Measurements from ENCODE around the gene ACTG1. TPM values are rescaled to one million over a fixed set of nuclear protein-coding genes. Genes with fewer than 3 reads are reported as not detected.

Gene ACTG1
- 2,748 TPM for polyA plus RNA-seq (2013, experiment 1 of 2)
- polyA plus RNA-seq (2013, experiment 2 of 2), result 2,271 TPM

DNA sequence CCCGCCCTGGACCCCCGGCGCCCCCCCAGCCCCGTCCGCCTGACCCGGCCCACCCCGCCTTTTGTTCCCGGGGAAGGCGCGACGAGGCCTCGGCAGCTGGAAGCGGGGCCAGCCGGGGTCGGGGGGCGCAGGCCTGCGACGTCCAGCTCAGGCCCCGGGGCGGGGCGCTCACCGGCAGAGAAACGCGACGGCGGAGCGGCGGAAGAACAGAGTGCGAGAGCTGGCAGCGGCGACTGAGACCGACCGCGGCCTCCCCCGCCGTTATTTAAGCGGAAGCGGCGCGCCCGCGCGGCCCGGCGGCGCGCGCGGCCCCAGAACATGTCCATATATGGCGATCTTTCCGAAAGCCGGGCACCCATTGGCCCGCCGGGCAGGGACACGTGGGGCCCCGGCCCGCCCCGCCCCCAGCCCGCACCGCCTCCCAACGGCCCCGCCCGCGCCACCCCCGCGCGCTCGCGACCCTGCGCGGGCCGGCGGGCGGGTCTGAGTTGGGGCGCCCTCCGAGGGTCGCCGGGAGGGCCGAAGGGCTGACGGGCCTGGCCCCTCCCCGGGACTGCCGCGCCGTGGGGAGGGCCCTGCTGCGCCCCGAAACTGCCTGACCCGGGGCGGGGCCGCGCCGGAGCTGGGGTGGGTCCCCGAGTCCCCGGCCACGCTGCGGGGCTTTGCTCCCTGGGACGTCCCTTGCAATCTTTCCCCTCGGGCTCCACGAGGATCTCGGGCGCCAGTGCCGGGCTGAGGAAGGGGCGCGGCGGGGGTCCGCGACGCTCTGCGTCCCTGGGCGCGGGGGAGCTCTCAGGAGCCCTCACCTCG is at the start of gene ACTG1:
Gene ACTG1 (minus strand): TSS at position 238 of the 810 bp plus-strand sequence. CDS start 445 bp downstream, outside the sequence.
- Histone ChIP-seq H3K4me3 (ENCODE audit: extremely low read depth, insufficient read depth, low read length, poor library complexity, severe bottlenecking) (peak within 1 kb of the TSS; percentile 84), H3K27ac (ENCODE audit: low read depth, low read length, severe bottlenecking) (peak within 1 kb of the TSS; percentile 92), H3K4me1 (ENCODE audit: control insufficient read depth, insufficient read depth, low read length, poor library complexity, severe bottlenecking) (peaks cover 26% of the 10 kb centered on the region), H3K36me3 (ENCODE audit: control insufficient read depth, insufficient read depth, low read length) (peaks cover 39% of the 10 kb centered on the region), H3K9me3 (ENCODE audit: control insufficient read depth, low read length) (no peaks in the 10 kb centered on the region)
- WGBS, 2 experiments (ENCODE audit: insufficient coverage in 2 of 2), result 0% methylated on average over 72 to 76 of the region's 111 CpGs

DNA sequence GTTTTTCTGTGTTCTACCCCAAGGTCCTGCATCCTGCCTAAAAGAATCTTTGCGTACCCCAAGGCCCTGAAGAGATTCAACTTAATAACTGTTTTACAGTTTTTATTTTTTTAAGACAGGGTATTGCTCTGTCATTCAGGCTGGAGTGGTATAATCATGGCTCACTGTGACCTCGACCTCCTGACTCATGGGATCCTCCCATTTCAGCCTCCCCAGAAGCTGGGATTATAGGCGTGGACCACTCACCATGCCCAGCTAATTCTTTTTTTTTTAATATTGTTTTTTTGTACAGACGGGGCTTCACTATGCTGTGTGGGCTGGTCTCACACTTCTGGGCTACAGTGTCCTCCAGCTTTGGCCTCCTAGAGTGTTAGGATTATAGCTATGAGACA is 48.9 kb upstream of the ACTG1 start:
- Histone ChIP-seq H3K36me3 (ENCODE audit: control insufficient read depth, insufficient read depth, low read length) (peaks cover 92% of the 10 kb centered on the region), H3K4me1 (ENCODE audit: control insufficient read depth, insufficient read depth, low read length, poor library complexity, severe bottlenecking) (peaks cover 46% of the 10 kb centered on the region), H3K27ac (ENCODE audit: low read depth, low read length, severe bottlenecking) (no peak overlapping the region), H3K4me3 (ENCODE audit: extremely low read depth, insufficient read depth, low read length, poor library complexity, severe bottlenecking) (no peak overlapping the region), H3K9me3 (ENCODE audit: control insufficient read depth, low read length) (no peaks in the 10 kb centered on the region)
- WGBS, 2 experiments (ENCODE audit: insufficient coverage in 2 of 2), result no CpG with 5 or more reads among the region's 4 CpGs

DNA sequence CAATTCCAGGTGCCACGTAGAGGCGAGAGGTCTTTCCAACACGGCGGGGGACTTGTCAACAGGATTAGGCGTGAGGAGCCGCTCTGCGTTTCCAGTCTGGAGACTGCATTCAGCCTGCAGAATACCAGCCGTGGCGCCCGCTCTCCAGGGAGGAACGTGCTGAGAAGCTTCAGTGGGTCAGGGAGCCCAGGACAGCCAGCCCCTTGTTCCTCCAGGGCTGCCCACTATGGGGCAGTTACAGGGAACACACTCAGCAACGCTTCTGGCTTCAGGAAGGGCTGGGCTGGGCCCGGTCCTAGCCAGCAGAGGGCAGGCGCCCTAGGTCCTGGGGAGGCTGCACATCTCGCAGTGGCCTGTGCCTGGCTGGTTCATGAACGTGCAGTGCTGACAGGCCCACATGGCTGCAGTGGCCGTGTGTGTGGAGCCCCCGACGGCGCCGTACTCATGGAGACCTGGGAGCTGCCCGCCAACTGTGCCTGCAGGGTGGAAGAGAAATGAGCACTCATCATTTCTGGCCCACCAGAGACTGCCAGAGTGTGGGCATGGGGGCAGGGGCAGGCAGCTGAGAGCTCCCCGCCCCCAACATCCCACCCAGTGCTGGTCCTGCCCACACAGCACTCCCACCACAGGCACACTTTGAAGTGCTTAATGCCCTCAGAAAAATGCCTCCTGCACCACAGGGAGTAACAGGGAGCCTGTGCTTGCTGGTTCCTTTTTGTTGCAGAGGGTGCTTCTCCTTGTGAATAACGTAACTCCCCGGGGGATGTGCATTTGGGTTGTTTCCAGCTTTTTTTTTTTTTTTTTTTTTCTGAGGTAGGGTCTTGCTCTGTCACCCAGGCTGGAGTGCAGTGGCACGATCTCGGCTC is 46.6 kb upstream of the ACTG1 start:
- H3K4me3 ChIP-seq (ENCODE audit: extremely low read depth, insufficient read depth, low read length, poor library complexity, severe bottlenecking), result no peak overlapping the region
- no peaks in the 10 kb centered on the region for H3K9me3 ChIP-seq (ENCODE audit: control insufficient read depth, low read length)
- no peak overlapping the region for H3K27ac ChIP-seq (ENCODE audit: low read depth, low read length, severe bottlenecking)
- peaks cover 76% of the 10 kb centered on the region for H3K36me3 ChIP-seq (ENCODE audit: control insufficient read depth, insufficient read depth, low read length)
- 80 to 85% methylated on average over 21 to 25 of the region's 27 CpGs for WGBS, 2 experiments (ENCODE audit: insufficient coverage in 2 of 2)
- peaks cover 30% of the 10 kb centered on the region for H3K4me1 ChIP-seq (ENCODE audit: control insufficient read depth, insufficient read depth, low read length, poor library complexity, severe bottlenecking)

DNA sequence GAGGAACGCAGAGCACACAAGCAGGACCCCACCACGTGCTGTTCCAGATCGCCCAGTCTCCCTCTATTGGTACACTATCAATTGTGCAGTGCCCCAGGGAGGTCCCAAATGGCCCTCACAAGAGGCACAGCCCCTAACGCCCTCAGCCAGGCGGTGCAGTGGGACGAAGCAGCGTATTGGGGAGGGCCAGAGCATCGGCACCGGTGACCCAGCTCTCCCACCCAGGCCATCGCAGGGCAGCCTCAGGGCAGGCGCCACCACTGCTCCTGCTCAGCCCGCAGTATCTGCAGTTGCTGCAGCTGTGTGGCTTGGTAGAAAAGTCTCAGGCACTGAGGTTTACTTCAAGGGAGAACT is 45.5 kb upstream of the ACTG1 start:
- 96 to 97% methylated on average over 12 of the region's 12 CpGs for WGBS, 2 experiments (ENCODE audit: insufficient coverage in 2 of 2)
- Histone ChIP-seq H3K36me3 (ENCODE audit: control insufficient read depth, insufficient read depth, low read length) (peaks cover 65% of the 10 kb centered on the region), H3K4me3 (ENCODE audit: extremely low read depth, insufficient read depth, low read length, poor library complexity, severe bottlenecking) (no peak overlapping the region), H3K27ac (ENCODE audit: low read depth, low read length, severe bottlenecking) (no peak overlapping the region), H3K9me3 (ENCODE audit: control insufficient read depth, low read length) (no peaks in the 10 kb centered on the region), H3K4me1 (ENCODE audit: control insufficient read depth, insufficient read depth, low read length, poor library complexity, severe bottlenecking) (peaks cover 39% of the 10 kb centered on the region)

DNA sequence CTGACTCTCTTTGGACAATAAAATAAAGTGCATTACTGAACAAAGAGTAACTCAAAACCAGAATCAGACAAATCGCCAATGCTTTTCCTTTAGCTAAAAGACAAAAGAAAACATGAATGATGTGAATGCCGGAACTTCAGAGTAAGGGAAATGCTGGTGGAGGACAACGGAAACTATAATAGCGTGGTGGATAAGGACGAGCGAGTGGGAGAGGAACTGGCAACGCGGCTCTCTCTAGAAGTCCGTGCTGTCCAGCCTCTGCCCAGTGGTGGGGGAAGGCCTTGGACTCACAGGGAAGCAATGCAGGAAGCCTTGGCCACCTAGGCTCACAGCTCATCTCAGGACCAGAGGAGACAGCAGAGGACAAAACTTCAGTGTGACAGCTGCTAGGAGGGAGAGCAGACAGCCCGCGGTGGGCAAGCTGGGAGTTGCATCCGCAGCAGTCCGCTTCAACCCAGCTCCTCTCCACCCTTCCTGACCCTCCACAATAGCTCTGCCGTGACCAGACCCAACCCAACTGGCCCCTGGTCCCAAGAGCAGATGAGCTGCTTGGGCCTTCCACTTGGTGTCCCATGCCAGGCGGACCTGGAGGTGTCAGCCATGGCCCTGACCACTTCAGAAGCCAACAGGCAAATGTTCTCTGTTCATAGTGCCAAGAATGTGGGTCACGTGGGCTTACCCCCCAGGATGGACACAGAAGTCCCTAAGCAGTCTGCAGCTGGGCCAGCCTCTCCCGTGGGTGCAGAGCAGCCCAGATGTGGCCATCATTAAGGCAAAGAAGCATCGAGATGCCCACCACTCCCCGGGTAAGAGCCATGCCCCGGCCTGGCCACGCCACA is 44.9 kb upstream of the ACTG1 start:
- Histone ChIP-seq H3K4me3 (ENCODE audit: extremely low read depth, insufficient read depth, low read length, poor library complexity, severe bottlenecking) (no peak overlapping the region), H3K4me1 (ENCODE audit: control insufficient read depth, insufficient read depth, low read length, poor library complexity, severe bottlenecking) (peaks cover 39% of the 10 kb centered on the region), H3K36me3 (ENCODE audit: control insufficient read depth, insufficient read depth, low read length) (peaks cover 60% of the 10 kb centered on the region), H3K9me3 (ENCODE audit: control insufficient read depth, low read length) (no peaks in the 10 kb centered on the region), H3K27ac (ENCODE audit: low read depth, low read length, severe bottlenecking) (no peak overlapping the region)
- 96 to 97% methylated on average over 19 to 20 of the region's 21 CpGs for WGBS, 2 experiments (ENCODE audit: insufficient coverage in 2 of 2)

DNA sequence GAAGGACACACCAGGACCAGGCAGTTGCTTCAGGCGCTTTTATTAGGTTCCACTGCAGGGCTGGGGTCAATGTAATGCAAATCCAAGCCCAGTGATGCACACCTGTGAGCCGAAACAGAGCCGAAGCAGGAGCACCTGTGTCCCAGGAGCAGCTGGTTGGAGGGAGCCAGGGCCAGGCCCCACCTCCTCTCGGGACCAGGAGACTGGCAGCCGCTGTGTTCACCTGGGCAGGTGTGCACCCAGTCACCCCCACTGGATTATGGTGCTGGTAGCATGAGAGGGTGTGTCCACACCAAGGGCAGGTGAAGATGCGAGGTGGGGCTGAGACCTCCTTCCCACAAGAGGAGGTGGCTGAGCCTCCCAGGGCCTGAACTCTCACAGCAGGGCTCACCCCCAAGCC is 44.3 kb upstream of the ACTG1 start:
- WGBS, 2 experiments (ENCODE audit: insufficient coverage in 2 of 2), result 89 to 96% methylated on average over 5 to 6 of the region's 6 CpGs
- H3K9me3 ChIP-seq (ENCODE audit: control insufficient read depth, low read length), result no peaks in the 10 kb centered on the region
- peaks cover 53% of the 10 kb centered on the region for H3K36me3 ChIP-seq (ENCODE audit: control insufficient read depth, insufficient read depth, low read length)
- no peak overlapping the region for H3K27ac ChIP-seq (ENCODE audit: low read depth, low read length, severe bottlenecking)
- H3K4me3 ChIP-seq (ENCODE audit: extremely low read depth, insufficient read depth, low read length, poor library complexity, severe bottlenecking), result no peak overlapping the region
- H3K4me1 ChIP-seq (ENCODE audit: control insufficient read depth, insufficient read depth, low read length, poor library complexity, severe bottlenecking), result peaks cover 39% of the 10 kb centered on the region

DNA sequence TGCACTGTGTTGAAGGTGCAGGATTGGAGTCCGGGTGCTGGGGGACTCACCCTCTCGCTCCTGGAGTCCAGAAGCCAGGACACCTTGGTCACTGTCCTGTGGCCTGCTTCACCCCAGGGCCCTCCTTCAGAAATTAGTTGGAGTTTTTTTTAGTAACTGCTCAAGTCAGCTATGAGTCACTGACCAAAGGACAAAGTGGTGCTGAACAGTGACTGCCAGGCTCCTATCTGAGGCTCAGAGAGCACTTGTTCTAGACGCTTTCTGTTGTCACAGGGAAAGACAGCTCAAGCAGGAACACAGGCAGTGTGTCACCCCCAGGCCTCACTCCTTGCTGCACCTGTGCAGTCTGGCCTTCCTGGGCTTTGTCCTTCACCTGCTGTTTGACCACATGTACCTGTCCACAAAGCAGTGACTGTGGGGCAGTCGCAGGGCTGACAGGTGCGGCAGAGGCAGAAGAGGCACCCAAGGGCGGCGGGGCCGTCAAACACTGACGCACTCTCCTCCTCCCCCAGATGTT is 43.6 kb upstream of the ACTG1 start:
- peaks cover 47% of the 10 kb centered on the region for H3K36me3 ChIP-seq (ENCODE audit: control insufficient read depth, insufficient read depth, low read length)
- WGBS, 2 experiments (ENCODE audit: insufficient coverage in 2 of 2), result 97 to 98% methylated on average over 3 to 9 of the region's 9 CpGs
- no peak overlapping the region for H3K27ac ChIP-seq (ENCODE audit: low read depth, low read length, severe bottlenecking)
- H3K4me3 ChIP-seq (ENCODE audit: extremely low read depth, insufficient read depth, low read length, poor library complexity, severe bottlenecking), result no peak overlapping the region
- no peaks in the 10 kb centered on the region for H3K9me3 ChIP-seq (ENCODE audit: control insufficient read depth, low read length)
- peaks cover 37% of the 10 kb centered on the region for H3K4me1 ChIP-seq (ENCODE audit: control insufficient read depth, insufficient read depth, low read length, poor library complexity, severe bottlenecking)

GRCh38 chr17:81553616-81554181 is 41.1 kb upstream of the ACTG1 start:
- H3K9me3 ChIP-seq (ENCODE audit: control insufficient read depth, low read length), result no peaks in the 10 kb centered on the region
- peaks cover 44% of the 10 kb centered on the region for H3K36me3 ChIP-seq (ENCODE audit: control insufficient read depth, insufficient read depth, low read length)
- peak overlapping the region; percentile 91 for H3K4me3 ChIP-seq (ENCODE audit: extremely low read depth, insufficient read depth, low read length, poor library complexity, severe bottlenecking)
- H3K27ac ChIP-seq (ENCODE audit: low read depth, low read length, severe bottlenecking), result peak overlapping the region; percentile 76
- H3K4me1 ChIP-seq (ENCODE audit: control insufficient read depth, insufficient read depth, low read length, poor library complexity, severe bottlenecking), result peaks cover 33% of the 10 kb centered on the region
- WGBS, 2 experiments (ENCODE audit: insufficient coverage in 2 of 2), result 67 to 71% methylated on average over 21 to 24 of the region's 24 CpGs

- Histone ChIP-seq H3K9me3 (ENCODE audit: control insufficient read depth, low read length) (no peaks in the 10 kb centered on the region), H3K36me3 (ENCODE audit: control insufficient read depth, insufficient read depth, low read length) (peaks cover 42% of the 10 kb centered on the region), H3K27ac (ENCODE audit: low read depth, low read length, severe bottlenecking) (peak overlapping the region; percentile 76), H3K4me1 (ENCODE audit: control insufficient read depth, insufficient read depth, low read length, poor library complexity, severe bottlenecking) (peaks cover 33% of the 10 kb centered on the region), H3K4me3 (ENCODE audit: extremely low read depth, insufficient read depth, low read length, poor library complexity, severe bottlenecking) (peak overlapping the region; percentile 91)
- WGBS, 2 experiments (ENCODE audit: insufficient coverage in 2 of 2), result 2 to 5% methylated on average over 13 of the region's 19 CpGs
These were observed 40.5 kb upstream of the ACTG1 start for GRCh38 chr17:81553018-81553615.

All from mesodermal cell (in vitro differentiated cells).